DMS79 (cell line): ENCODE measurements around the gene CCL1.

ENCODE experiments used
- DNase-seq: peaks from one replicate; lab custom pipeline; 2025; lab: John Stamatoyannopoulos, UW

The CCL1 gene

DNA sequence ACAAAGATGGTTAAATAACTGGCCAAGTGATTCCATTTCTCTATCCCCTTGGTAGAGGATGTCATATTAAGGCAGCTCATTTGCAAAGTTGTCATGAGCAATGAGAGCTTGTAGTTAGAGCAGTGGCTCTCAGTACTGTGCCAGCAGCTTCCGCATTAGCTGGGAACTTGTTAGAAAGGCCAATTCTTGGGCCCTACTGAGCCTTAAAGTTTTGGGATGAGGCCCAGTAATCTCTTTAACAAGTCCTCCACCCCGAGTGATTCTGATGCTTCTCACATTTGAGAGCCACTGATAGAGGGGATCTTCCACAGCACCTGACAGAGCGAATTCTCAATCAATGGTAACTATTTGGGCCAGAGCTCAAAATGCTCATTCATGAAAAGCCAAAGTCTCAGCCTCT is 20.2 kb upstream of the CCL1 start:
- DNase-seq, result no peak

DNA sequence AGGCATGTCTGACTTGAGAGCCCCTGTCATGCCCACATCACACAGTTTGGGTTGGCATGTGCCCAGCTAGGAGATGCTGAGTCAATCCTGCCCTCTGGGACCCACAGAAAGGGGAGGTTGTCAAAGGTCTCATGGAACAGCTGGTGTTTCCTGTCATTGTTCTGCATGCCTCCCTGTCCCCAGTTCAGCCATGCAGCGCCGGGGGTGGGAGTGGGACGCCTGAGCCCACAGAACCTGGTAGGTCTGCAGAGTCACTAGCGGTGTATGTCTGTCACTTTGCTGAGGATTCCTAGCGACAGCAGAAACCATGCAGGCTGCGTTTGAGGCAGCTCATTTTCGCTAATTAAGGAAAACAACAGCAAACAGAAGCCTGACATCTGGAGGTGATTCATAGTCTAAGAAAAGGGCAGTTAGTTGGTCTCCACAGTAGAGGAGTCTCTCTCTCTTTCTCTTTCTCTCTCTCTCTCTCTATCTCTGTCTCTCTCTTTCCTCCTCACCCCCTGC is 19.6 kb upstream of the CCL1 start:
- peak; percentile 26 for DNase-seq

DNA sequence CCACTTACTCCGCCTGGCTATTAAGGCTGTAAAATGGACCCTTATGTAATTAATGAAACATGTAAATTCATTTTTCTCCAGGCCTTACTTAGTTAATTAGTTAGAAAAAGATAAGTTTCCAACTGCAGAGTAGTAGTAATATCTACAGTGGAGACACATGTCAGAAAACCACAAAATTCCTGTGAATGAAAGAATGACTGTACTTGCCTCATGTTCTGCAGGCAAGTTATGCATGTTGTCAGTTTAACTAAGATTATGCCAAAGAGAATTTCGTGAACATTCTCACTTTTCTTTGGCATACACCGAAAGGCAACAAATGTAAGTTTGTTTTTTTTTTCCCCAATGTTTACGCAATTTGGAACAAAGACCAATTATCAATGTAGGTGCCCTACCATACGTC is 16.8 kb upstream of the CCL1 start:
- DNase-seq, result no peak

DNA sequence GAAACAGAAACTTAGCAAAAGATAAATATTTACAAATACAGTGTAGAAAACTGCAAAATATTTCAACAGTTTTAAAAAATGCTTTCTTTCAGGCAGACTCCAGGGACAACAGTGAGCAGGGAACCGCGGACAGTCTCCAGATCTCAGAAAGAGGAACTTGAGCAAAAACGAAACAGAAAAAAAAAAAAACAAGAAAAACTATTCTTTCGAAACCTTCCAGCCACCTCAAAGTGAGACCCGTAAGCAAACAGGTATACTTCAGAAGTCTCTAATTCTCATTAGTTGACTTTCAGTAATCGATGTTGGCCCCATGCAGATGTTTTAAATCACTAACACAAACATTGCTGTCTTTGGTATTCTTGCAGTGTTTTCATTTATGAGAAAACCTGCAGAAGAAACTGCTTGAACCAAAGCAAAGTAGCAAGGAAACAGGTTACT is 15.7 kb upstream of the CCL1 start:
- DNase-seq, result no peak

DNA sequence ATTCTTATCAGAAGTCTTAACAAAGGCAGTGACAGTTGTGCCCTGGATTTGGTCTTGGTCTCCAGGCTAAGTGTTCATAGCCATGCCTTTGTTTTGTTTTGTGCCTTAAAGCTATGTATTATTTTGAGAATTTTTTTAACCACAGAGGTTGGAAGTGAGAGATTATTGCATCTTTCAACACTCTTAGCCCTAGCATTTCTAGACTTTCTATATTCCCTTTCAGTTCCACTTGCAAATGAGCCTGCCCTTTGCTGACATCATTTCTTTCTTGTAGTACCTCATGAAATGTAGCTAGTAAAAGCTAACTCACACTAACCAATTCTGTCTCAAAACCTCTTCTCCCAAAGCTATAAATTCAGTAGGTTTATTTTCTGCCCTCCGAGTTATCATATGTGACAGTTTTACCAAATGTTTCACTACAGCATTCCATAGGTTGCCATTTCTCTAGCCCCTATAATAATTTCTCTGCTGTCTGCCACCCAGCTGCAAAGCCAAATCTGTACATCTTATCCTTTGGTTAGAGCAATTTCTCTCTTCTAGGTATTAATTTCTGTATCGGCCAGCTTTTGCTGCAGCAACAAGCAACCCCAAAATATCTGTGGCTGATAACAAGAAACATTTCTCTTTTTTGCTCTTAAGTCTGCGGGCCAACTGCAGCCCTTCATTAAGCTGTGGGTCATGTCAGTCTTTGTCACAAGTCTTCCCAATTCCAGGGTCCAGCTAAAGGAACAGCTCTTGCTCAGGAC is 14.2 kb upstream of the CCL1 start:
- no peak for DNase-seq

DNA sequence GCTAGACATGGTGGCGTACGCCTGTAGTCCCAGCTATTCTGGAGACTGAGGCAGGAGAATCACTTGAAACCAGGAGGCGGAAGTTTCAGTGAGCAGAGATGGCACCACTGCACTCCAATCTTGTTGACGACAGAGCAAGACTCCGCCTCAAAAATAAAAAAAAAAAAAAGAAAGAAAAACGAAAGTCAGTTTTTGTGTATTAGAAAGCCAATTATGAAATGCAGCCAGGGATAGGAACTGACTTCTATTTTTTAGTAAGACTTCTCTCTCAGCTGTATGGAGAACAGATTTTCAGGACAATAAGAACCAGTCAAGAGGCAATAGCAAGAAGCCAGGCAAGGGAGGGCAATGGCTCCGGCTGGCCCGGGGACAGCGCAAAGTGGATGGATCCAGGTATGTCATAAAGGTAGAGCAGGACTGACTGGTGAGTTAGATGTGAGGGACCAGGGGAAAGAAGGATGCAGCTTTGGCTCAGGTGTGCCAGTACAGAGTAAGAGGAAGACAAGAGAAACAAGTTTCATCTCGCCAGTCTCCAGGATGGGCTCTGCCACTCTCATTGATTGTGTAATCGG is 12.5 kb upstream of the CCL1 start:
- peak; percentile 15 for DNase-seq

DNA sequence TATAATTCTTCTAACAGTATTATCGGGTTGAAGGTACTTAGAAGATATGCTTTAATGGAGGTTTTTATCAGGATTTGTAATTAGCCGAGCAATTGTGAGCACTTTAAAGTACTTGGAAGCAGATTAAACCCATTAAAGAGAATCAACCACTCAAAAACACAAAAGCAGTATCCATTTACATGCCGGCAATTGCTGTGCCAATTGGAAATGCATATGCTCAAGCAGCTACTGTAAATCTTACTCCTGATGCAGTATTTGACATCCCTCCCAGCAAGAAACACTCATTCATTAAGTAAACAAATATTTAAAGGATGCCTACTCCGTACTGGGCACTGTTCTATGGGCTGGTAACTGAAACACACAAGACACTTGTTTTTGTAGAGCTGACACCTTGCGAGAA is 11.4 kb upstream of the CCL1 start:
- DNase-seq, result peak; percentile 99

DNA sequence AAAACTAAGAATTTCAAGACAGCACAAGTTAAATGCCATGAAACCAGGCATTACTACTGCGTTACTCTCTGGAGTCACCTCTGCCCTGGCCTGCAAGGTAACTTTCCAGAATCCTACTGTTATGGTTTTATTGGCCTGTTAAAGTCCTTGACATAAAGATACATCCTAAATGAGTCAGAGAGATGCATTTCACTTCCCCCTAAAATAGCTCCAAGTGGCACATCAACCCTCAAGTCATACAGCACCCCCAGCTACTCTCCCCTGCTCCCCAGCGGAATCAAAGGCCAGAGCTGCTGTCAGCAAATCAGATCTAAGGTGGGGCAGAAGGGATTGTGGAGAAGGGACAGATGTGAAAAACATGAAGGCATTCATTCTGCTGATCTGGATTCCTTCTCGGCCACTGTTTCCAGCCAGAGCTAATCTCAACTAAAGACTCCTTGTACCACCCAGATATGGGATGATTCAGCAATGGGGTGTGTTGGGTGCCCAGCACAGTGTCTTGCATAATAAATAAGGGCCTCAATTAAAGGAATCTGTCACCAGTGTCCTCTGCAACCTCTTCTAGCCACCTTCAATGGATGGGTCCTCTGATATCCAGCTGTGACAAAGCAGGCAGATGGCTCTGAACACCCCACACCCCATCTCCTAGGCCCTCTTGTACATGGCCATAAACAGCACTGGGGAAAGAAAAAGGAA is 8.5 kb upstream of the CCL1 start:
- no peak for DNase-seq

DNA sequence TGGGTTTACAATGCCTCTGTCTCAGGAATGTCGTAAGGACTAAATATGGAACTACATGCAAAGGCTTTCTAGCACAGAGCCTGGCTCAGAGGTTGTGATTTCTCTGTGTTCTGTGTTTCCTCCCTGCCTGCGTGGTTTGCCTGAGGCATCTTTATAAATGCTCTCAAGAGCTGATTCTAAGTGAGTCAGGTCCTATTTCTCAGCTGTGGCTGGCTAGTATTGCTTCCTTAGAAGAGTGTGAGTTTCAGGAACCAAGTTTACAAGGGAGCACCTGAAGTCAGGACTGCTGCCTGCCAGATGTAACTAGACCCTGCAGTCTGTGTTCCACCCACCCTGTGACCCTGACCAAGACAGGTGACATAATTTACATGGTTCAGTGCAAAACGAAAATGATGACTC is 8.0 kb upstream of the CCL1 start:
- DNase-seq, result peak; percentile 70

DNA sequence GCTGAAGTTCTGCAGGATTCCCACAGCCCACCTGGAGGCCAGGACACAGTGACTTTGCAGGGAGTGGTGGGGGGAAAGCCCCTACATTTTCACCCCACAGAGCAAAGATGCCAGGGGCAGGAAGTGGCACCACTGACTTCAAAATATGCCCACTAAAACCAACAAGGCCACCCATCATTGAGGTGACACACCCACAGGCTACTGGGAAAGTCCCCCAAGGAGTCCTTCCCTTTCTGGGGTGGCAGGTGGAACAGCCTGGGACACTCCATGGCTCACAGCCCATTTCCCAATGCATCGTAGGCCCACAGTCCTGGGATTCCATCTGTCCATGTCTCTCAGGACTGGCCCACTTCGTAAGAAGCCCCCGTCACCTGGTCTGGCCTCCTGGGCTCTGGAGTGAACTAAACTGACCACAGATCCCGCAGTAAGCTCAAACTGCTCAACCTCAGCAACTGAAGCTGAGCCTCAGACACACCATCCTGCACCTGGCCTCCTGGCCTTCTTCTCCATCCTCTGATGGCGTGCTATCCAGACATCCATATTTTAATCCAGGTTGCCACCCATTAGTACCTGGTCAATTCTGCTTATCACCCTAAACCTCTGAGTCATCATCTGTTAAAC is 7.5 kb upstream of the CCL1 start:
- no peak for DNase-seq

DNA sequence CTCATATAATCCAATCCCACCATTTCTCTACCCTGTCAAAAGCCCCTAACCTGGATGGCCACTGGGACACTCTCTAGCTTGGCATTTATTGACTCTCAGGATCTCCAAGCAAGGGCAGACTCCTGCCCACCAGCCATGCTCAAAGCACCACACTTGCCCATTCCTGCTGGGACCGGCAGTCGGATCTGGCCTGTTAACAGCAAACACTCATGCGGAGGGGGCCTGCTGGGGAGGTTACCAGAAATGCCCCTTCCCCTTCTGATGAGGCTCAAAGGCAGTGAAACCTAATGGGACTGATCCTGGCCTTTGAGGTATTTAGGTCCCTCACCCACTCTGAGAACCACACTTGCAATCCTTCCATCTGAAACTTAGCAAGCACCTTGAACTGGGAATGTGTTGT is 6.5 kb upstream of the CCL1 start:
- no peak for DNase-seq

DNA sequence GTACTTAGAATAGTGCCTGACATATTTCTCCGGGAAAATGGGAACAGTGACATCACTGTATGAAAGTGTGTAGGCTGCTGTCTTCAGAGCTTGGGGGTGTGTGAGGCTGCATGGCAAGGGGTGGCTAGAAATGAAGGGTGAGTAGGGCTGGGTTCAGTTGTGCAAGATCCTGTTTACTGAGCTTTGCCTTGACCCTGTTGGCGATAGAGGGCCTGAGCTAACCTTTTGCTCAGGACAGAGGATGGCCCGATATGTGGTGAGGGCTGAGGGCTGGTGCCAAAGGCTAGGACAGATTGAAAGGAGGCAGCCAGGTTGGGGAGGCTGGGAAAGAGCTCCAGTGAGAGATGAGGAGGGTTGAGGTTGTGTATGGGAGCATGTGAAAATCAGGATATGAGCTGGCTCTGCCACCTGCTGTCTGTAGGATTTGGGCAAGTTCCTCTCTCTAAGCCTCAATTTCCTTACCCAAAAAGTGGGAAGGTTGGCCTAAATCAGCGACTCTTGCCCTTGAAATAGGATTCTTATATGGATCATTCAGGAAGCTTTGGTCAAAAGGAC is 6.0 kb upstream of the CCL1 start:
- no peak for DNase-seq

DNA sequence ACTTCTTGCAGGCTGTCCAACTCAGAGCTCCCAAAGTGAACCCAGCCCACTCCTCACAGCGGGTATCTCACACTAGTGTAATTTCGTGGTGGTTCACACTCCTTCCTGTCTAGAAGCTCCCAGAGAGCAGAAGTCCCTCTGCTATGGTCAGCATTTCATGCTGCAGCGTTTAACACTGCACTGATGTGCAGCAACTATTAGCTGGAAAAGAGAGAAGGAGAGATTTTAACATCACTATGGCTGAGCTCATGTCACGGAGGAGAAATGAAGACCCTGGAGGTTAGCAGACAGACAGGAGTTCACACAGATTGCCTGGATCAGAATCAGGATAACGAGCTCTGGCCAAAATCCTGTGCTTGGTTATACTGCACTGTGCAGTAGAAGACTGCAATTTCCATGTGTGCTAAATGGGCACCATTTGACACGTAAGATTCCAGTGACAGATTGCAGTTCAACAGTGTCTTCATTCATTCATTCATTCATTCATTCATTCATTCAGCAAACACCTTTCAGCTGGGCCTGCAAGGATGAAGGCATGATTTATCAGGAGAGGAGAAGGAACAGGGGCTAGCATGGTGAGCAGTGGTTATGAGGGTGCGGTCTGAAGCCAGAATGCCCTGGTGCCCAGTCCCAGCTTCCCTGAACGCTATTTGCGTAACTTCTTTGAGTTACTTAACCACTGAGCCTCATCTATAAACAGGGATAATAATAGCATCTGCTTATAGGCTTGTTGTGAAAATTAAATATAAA is 5.3 kb upstream of the CCL1 start:
- no peak for DNase-seq

DNA sequence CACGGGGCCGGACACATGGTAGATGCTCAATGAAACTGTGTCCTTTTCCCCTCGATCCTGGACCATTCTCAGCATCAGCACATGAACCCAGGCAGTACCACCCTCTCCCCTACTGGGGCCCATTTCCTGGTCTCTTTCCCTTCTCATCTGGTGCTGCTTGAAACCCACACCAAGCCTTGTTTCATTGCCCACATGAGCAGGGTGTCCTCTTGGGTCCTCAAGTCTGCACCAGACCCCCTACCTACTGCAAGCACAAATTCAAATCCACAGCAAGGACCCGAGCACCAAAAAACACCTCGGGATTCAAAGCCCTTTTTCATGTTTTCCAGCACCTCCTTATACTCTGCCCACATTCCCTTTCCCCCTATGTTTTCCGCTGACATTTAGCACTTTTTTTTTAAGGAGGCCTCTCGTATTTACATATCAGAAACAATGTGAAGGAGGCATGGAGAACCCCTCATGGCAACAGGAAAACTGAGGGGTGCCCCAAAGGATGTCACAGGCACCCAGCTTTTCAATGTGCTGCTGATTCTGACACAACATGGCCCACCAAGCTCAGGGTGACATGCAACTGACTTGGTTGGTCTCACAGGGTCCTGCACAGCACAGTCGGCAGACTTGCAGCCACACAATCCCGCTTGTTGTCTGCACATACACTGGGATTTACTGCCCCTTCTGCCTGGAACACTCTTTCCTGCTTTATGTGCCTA is 4.6 kb upstream of the CCL1 start:
- no peak for DNase-seq

DNA sequence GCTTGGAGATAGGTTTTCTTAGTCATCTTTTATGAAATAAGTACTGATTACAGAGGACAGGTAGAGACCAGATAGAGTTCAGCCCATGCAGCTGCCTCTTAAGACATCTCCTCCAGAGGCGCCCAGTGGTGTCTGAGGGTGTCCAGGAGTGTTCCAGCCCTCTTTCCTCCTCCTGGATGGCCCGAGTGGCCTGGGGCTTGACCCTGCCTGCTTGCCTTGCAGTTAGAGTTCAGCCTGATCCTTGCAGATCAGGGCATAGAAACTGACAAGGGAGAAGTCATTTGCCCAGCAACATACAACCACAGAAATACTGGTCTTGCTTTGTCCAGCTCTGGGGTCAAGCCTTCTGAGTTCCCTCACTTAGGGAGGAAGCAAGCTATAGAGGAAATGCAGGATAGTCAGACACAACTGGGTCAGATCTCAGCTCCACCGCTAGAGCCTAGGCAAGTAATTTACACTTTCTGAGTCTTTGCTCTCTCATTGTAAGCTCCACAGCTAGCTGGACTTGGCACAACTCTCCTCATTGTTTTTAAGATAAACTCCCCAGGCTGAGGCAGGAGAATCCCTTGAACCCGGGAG is 3.6 kb upstream of the CCL1 start:
- DNase-seq, result no peak

DNA sequence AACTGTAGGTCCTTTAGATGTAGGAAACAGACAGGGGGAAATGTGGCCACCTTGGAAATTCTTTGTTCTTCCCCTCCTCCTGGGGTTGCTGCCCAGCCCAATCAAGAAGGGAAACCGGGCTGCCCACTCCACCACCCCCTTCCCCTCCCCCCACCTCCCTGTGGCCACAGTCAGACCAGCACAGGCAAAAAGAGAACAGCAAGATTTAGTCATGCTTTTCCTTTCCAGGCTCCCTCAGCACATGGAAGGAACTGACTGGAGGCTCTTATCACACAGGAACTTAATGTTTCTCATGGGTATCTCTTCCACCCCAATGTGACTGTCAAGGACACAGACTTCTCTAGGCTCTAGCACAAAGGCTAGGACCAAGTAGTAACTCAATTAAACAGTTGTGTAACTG is 3.0 kb upstream of the CCL1 start:
- DNase-seq, result no peak

DNA sequence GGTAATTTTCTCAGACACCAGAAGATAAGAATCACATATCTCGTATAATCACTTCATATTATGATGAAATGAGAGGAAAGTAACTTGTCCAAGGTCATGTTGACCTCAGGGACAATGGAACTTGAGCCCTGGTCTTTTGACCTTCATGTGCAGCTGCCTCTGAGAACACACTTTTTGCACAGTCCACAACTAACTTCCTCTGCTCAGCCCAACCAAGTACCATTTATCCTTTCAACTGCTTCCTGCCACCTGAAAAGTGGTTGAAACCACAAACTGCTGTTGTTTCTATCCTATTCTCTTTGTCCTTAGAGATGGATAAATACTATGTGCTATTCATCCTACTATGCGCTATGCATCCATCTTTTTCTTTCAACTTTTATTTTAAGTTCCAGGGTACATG is 2.3 kb upstream of the CCL1 start:
- DNase-seq, result no peak

DNA sequence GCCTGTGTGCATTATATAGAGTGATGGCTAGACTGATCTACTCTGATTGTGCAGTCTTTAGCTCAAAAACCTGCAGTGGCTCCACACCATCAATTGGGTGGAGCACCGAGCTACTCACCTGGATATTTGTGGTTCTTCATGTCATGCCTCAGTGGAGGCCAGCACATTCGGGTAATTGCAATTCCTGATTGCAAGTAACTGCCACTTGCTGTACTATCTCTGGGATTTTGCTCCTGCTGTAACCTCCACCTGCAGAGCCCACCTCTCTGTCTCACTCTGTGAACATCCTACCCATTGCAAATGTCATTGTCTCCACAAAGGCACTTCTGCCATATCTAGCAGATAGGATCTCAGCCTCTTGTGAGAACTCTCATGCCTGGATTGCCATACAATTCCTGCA is 1.7 kb upstream of the CCL1 start:
- DNase-seq, result peak; percentile 76

DNA sequence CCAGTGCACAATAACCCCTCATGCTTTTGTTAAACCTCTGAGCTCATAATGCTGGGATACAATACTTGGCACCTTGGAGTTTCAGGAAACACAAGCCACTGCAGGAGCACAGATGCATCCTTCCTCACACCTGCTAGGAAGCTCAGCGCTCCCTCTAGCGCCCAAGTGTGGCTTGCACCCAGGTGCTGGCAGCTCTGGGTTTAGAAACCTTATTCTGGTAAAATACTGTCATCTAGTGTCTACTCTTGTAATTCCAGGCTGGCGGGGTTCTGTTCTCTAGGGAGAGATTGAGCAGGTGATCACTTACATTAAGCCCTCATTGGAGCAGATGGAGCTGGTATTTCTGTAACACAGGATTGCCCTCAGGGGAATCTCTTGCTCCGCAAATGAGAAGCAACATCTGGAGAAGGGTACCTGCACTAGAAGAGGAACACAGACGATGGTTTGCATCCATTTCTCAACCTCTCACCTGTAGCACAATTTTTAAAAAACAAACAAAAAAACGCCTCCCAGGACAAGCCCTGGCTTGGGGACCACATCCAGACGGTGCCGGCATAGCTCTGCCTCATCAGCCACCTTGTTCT is 1.5 kb downstream of the CCL1 start:
- DNase-seq, result peak; percentile 96

DNA sequence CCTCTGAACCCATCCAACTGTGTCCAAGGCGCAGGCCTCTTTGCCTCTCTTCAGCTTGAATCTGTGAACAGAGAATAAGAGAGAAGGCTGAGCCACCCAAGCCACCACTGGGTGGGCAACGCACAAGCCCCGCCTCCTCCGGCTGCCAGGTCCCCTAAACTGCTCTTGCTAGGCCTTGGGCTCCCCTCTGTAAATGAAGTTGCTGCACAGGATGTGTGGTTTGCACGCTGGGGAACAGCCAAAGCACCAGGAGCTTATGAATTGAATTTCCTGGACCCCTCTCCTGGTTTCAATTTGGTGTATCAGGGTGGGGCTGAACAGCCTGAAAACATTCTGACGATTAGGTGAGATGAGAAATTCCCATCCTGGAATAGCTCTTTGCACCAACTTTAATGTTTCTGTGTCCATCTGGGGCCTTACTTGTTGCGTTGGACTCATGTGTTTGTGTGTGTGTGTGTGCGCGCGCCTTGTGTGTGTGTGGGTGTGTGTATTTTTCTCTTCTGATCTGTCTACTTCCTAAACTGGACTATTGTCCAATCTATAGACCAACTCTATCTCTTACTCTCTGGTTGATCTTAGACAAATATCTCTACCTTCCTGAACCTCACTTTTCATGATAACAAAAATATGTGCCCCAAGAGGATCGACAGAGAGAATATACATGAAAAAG is 2.3 kb downstream of the CCL1 start:
- DNase-seq, result no peak
